HEK293 (cell line): Measurements from ENCODE around the gene NPPB.

Experiments used
- CTCF ChIA-PET: fragments of 350-600 bp; formaldehyde crosslinking; extraction: SDS; loops from one replicate; lab custom pipeline; 2021; ENCODE audit warnings: antibody characterized with exemption; lab: Yijun Ruan, JAX
- POLR2A ChIA-PET: fragments of 300-600 bp; formaldehyde crosslinking; extraction: SDS; loops from one replicate; lab custom pipeline; 2020; ENCODE audit warnings: antibody characterized with exemption, inconsistent platforms; lab: Yijun Ruan, JAX
- H3K27ac ChIP-seq: fragments of 200-500 bp; sonication (Bioruptor generic); 2 replicates; pipeline ENCODE4 v1.5.1; 2014; ENCODE audit warnings: low read depth, low read length, control low read depth, inconsistent platforms; ENCODE audit errors: extremely low read depth
- H3K36me3 ChIP-seq, 2 experiments: fragments of 200-500 bp in 1 of 2; sonication (Bioruptor generic) in 1 of 2; 1 replicate in 1 of 2; 2 replicates in 1 of 2; pipeline ENCODE4 v1.5.1; 2014 to 2017; ENCODE audit warnings: inconsistent platforms in 2 of 2, low read length in 2 of 2; ENCODE audit not compliant: control insufficient read depth in 2 of 2, insufficient read depth in 1 of 2
- H3K4me1 ChIP-seq: fragments of 200-500 bp; sonication (Bioruptor generic); 2 replicates; pipeline ENCODE4 v1.5.1; 2014; ENCODE audit warnings: mild to moderate bottlenecking, low read length, inconsistent platforms; ENCODE audit not compliant: control insufficient read depth, insufficient read depth
- H3K4me3 ChIP-seq: 2 replicates; pipeline ENCODE4 v1.5.1; 2011; ENCODE audit warnings: low read depth, mild to moderate bottlenecking, control low read depth, low read length, moderate library complexity
- H3K9me3 ChIP-seq: fragments of 200-500 bp; sonication (Bioruptor generic); 2 replicates; pipeline ENCODE4 v1.5.1; 2014; ENCODE audit warnings: low read depth, low read length, inconsistent platforms; ENCODE audit not compliant: control insufficient read depth, insufficient read depth
- EGR2 ChIP-seq: fragments of 450-650 bp; formaldehyde crosslinking; IDR thresholded peaks from 2 replicates; pipeline ENCODE4 v1.5.1; 2016; ENCODE audit warnings: low read depth, missing biosample characterization, missing genetic modification characterization
- KLF10 ChIP-seq: fragments of 450-650 bp; IDR thresholded peaks from 2 replicates; pipeline ENCODE4 v1.5.1; 2018; ENCODE audit warnings: missing biosample characterization, mild to moderate bottlenecking, missing genetic modification characterization
- REPIN1 ChIP-seq: fragments of 450-650 bp; formaldehyde crosslinking; IDR thresholded peaks from 2 replicates; pipeline ENCODE4 v1.5.1; 2017; ENCODE audit warnings: missing biosample characterization, missing genetic modification characterization, low read depth
- TCF7L2 ChIP-seq: IDR thresholded peaks from 2 replicates; pipeline ENCODE4 v1.6.1; 2011; ENCODE audit warnings: low read depth, mild to moderate bottlenecking, inconsistent platforms, low read length, moderate library complexity, borderline replicate concordance
- WT1 ChIP-seq: fragments of 450-650 bp; formaldehyde crosslinking; IDR thresholded peaks from 2 replicates; pipeline ENCODE4 v1.5.1; 2016; ENCODE audit warnings: missing biosample characterization, missing genetic modification characterization
- ZBTB1 ChIP-seq: fragments of 450-650 bp; formaldehyde crosslinking; IDR thresholded peaks from 2 replicates; pipeline ENCODE4 v1.5.1; 2016; ENCODE audit warnings: missing biosample characterization, missing genetic modification characterization
- ZBTB21 ChIP-seq: fragments of 450-650 bp; formaldehyde crosslinking; IDR thresholded peaks from 2 replicates; pipeline ENCODE4 v1.5.1; 2017; ENCODE audit warnings: missing biosample characterization, missing genetic modification characterization
- ZFHX2 ChIP-seq: fragments of 450-650 bp; formaldehyde crosslinking; conservative IDR thresholded peaks from 2 replicates; pipeline ENCODE4 v1.5.1; 2016; ENCODE audit warnings: missing biosample characterization, missing genetic modification characterization
- ZNF2 ChIP-seq: fragments of 450-650 bp; formaldehyde crosslinking; IDR thresholded peaks from 2 replicates; pipeline ENCODE4 v1.5.1; 2016; ENCODE audit warnings: missing biosample characterization, missing genetic modification characterization
- ZNF211 ChIP-seq: fragments of 450-650 bp; formaldehyde crosslinking; IDR thresholded peaks from 2 replicates; pipeline ENCODE4 v1.5.1; 2016; ENCODE audit warnings: low read depth, missing biosample characterization, missing genetic modification characterization
- ZNF223 ChIP-seq: fragments of 450-650 bp; formaldehyde crosslinking; IDR thresholded peaks from 2 replicates; pipeline ENCODE4 v1.5.1; 2016; ENCODE audit warnings: missing biosample characterization, missing genetic modification characterization
- ZNF311 ChIP-seq: fragments of 450-650 bp; formaldehyde crosslinking; IDR thresholded peaks from 2 replicates; pipeline ENCODE4 v1.5.1; 2017; ENCODE audit warnings: missing biosample characterization, missing genetic modification characterization, borderline replicate concordance
- ZNF416 ChIP-seq: fragments of 450-650 bp; formaldehyde crosslinking; IDR thresholded peaks from 2 replicates; pipeline ENCODE4 v1.5.1; 2016; ENCODE audit warnings: missing biosample characterization, missing genetic modification characterization
- ZNF423 ChIP-seq: fragments of 450-650 bp; formaldehyde crosslinking; IDR thresholded peaks from 2 replicates; pipeline ENCODE4 v1.5.1; 2016; ENCODE audit warnings: missing biosample characterization, missing genetic modification characterization
- ZNF426 ChIP-seq: fragments of 450-650 bp; formaldehyde crosslinking; IDR thresholded peaks from 2 replicates; pipeline ENCODE4 v1.5.1; 2017; ENCODE audit warnings: missing biosample characterization, missing genetic modification characterization, mild to moderate bottlenecking, inconsistent platforms, moderate library complexity
- ZNF571 ChIP-seq: fragments of 450-650 bp; formaldehyde crosslinking; IDR thresholded peaks from 2 replicates; pipeline ENCODE4 v1.5.0; 2017; ENCODE audit warnings: missing biosample characterization, missing genetic modification characterization
- ZNF654 ChIP-seq: fragments of 450-650 bp; formaldehyde crosslinking; IDR thresholded peaks from 2 replicates; pipeline ENCODE4 v1.5.1; 2016; ENCODE audit warnings: low read depth, missing biosample characterization, missing genetic modification characterization
- ZNF707 ChIP-seq: fragments of 450-650 bp; formaldehyde crosslinking; IDR thresholded peaks from 2 replicates; pipeline ENCODE4 v1.5.1; 2016; ENCODE audit warnings: missing biosample characterization, missing genetic modification characterization
- ZNF791 ChIP-seq: fragments of 450-650 bp; formaldehyde crosslinking; IDR thresholded peaks from 2 replicates; pipeline ENCODE4 v1.5.1; 2016; ENCODE audit warnings: missing biosample characterization, missing genetic modification characterization
- TF ChIP-seq, protein P1 (sequence below): fragments of 450-650 bp; formaldehyde crosslinking; IDR thresholded peaks from 2 replicates; pipeline ENCODE4 v1.5.1; 2017; ENCODE audit warnings: missing biosample characterization, missing genetic modification characterization
- TF ChIP-seq, protein P2 (sequence below): fragments of 450-650 bp; formaldehyde crosslinking; IDR thresholded peaks from 2 replicates; pipeline ENCODE4; 2016; ENCODE audit warnings: missing biosample characterization, missing genetic modification characterization
- TF ChIP-seq, protein P3 (sequence below): fragments of 450-650 bp; formaldehyde crosslinking; IDR thresholded peaks from 2 replicates; pipeline ENCODE4 v1.5.1; 2016; ENCODE audit warnings: missing biosample characterization, missing genetic modification characterization
- TF ChIP-seq, protein P4 (sequence below): fragments of 450-650 bp; formaldehyde crosslinking; IDR thresholded peaks from 2 replicates; pipeline ENCODE4 v1.5.1; 2016; ENCODE audit warnings: missing biosample characterization, missing genetic modification characterization
- TF ChIP-seq, protein P5 (sequence below): fragments of 450-650 bp; formaldehyde crosslinking; IDR thresholded peaks from 2 replicates; pipeline ENCODE4 v1.5.1; 2016; ENCODE audit warnings: missing biosample characterization, missing genetic modification characterization
- TF ChIP-seq, protein P6 (sequence below): fragments of 450-650 bp; formaldehyde crosslinking; IDR thresholded peaks from 2 replicates; pipeline ENCODE4 v1.5.1; 2016; ENCODE audit warnings: missing biosample characterization, missing genetic modification characterization

NPPB gene

DNA sequence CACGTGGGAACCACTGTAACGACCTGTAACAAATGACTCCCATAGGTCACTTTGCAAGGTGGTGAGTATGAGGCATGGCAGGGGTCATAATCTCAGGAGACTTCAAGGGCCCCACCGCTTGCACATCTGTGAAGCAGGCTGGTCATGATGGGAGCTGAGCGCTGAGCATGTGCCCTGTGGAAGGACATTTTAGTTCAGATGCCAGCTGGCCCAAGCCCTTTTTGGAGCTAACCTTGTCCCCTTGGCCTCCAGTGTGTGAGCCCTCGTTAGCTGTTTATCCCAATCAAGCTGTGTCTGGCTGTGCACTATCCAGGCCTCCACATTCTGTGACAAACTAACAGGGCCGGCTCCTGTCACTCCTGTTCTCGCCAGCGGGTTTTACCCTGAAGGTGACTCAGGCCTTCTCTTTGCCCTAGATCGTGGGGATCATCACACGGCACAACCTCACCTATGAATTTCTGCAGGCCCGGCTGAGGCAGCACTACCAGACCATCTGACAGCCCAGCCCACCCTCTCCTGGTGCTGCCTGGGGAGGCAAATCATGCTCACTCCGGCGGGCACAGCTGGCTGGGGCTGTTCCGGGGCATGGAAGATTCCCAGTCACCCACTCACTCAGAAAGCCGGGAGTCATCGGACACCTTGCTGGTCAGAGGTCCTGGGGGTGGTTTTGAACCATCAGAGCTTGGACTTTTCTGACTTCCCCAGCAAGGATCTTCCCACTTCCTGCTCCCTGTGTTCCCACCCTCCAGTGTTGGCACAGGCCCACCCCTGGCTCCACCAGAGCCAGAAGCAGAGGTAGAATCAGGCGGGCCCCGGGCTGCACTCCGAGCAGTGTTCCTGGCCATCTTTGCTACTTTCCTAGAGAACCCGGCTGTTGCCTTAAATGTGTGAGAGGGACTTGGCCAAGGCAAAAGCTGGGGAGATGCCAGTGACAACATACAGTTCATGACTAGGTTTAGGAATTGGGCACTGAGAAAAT is 18.7 kb downstream of the NPPB start (continued):
- TF ChIP-seq, protein P1, sequence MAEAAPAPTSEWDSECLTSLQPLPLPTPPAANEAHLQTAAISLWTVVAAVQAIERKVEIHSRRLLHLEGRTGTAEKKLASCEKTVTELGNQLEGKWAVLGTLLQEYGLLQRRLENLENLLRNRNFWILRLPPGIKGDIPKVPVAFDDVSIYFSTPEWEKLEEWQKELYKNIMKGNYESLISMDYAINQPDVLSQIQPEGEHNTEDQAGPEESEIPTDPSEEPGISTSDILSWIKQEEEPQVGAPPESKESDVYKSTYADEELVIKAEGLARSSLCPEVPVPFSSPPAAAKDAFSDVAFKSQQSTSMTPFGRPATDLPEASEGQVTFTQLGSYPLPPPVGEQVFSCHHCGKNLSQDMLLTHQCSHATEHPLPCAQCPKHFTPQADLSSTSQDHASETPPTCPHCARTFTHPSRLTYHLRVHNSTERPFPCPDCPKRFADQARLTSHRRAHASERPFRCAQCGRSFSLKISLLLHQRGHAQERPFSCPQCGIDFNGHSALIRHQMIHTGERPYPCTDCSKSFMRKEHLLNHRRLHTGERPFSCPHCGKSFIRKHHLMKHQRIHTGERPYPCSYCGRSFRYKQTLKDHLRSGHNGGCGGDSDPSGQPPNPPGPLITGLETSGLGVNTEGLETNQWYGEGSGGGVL (tag by site-specific recombination) = no peak
- TF ChIP-seq ZNF416 (tag by site-specific recombination) = no peak

DNA sequence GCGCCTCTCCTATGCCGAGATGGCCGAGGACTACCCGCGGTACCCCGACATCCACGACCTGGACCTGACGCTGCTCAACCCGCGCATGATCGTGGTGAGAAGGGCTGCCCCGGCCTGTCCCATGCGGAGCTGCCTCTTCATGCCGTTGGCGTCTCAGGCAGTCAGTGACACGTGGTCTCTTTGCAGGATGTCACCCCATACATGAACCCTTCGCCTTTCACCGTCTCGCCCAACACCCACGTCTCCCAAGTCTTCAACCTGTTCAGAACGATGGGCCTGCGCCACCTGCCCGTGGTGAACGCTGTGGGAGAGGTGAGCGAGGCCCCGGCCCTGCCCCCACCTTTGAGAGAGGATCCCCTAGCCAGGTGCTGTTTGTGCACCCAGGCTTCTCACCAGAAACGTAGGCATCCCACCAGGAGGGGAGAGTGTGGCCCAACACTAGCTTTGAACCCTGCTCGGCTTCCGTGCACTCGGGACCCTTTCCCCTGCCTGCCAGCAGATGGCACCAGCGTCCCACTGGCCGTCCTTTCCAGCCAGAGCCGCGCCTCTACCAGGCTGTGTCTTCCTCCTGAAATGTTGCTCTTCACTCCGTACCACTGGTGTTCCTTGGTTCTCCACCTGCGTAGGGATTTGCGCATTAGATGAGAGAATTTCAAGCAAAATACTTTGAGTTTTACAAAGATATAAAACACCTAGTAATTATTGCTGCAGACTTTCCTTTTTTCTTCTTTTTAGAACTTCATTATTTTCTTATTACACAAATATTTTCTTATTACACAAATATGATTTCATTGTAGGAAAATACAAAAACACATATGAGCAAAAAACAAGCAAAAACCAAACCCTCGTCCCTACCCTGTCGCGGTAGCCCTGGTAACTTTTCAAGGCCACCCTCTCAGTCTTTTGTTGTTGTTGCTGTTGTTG is 20.1 kb downstream of the NPPB start:
- Histone ChIP-seq H3K27ac (no peak overlapping the region), H3K36me3 (peaks cover 5 to 97% of the 10 kb centered on the region in 2 experiments; a peak in 2 of 3 replicates), H3K4me3 (no peak overlapping the region), H3K4me1 (no peaks in the 10 kb centered on the region), H3K9me3 (no peaks in the 10 kb centered on the region)
- ChIA-PET CTCF (interaction anchor here (0.6 to 12.5 kb wide), 29 partner anchors 10 to 702 kb away, joined by 3 to 114 read pairs (median 3); no protein-coding TSS in a partner anchor), POLR2A (interaction anchor here (0.6 to 2.1 kb wide), 2 partner anchors 70 to 489 kb away, joined by 5 to 21 read pairs; no protein-coding TSS in a partner anchor)
- TF ChIP-seq WT1 (tag by site-specific recombination) (no peak), ZNF707 (no peak), TCF7L2 (no peak), ZNF654 (tag by site-specific recombination) (peak; percentile 84), ZNF426 (no peak), ZBTB21 (tag by site-specific recombination) (no peak), REPIN1 (no peak), ZFHX2 (0 out of 2 replicates have a peak, but pooled peaks have one; percentile 8), ZNF311 (tag by site-specific recombination) (no peak), ZNF223 (no peak), KLF10 (tag by site-specific recombination) (no peak), ZNF423 (tag by site-specific recombination) (no peak), ZNF2 (tag by site-specific recombination) (peak; percentile 44; the same call in 1 of the 2 replicates), ZBTB1 (no peak), ZNF791 (tag by site-specific recombination) (no peak), EGR2 (tag by site-specific recombination) (no peak), ZNF211 (tag by site-specific recombination) (no peak), ZNF571 (tag by site-specific recombination) (no peak)
- TF ChIP-seq, protein P2, sequence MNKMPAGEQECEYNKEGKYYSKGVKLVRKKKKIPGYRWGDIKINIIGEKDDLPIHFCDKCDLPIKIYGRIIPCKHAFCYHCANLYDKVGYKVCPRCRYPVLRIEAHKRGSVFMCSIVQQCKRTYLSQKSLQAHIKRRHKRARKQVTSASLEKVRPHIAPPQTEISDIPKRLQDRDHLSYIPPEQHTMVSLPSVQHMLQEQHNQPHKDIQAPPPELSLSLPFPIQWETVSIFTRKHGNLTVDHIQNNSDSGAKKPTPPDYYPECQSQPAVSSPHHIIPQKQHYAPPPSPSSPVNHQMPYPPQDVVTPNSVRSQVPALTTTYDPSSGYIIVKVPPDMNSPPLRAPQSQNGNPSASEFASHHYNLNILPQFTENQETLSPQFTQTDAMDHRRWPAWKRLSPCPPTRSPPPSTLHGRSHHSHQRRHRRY (tag by site-specific recombination) = no peak
- TF ChIP-seq, protein P3, sequence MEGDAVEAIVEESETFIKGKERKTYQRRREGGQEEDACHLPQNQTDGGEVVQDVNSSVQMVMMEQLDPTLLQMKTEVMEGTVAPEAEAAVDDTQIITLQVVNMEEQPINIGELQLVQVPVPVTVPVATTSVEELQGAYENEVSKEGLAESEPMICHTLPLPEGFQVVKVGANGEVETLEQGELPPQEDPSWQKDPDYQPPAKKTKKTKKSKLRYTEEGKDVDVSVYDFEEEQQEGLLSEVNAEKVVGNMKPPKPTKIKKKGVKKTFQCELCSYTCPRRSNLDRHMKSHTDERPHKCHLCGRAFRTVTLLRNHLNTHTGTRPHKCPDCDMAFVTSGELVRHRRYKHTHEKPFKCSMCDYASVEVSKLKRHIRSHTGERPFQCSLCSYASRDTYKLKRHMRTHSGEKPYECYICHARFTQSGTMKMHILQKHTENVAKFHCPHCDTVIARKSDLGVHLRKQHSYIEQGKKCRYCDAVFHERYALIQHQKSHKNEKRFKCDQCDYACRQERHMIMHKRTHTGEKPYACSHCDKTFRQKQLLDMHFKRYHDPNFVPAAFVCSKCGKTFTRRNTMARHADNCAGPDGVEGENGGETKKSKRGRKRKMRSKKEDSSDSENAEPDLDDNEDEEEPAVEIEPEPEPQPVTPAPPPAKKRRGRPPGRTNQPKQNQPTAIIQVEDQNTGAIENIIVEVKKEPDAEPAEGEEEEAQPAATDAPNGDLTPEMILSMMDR (tag by site-specific recombination) = peak; percentile 95
- TF ChIP-seq, protein P4, sequence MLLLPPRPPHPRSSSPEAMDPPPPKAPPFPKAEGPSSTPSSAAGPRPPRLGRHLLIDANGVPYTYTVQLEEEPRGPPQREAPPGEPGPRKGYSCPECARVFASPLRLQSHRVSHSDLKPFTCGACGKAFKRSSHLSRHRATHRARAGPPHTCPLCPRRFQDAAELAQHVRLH (tag by site-specific recombination) = no peak
- TF ChIP-seq, protein P5, sequence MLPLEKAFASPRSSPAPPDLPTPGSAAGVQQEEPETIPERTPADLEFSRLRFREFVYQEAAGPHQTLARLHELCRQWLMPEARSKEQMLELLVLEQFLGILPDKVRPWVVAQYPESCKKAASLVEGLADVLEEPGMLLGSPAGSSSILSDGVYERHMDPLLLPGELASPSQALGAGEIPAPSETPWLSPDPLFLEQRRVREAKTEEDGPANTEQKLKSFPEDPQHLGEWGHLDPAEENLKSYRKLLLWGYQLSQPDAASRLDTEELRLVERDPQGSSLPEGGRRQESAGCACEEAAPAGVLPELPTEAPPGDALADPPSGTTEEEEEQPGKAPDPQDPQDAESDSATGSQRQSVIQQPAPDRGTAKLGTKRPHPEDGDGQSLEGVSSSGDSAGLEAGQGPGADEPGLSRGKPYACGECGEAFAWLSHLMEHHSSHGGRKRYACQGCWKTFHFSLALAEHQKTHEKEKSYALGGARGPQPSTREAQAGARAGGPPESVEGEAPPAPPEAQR (tag by site-specific recombination) = no peak
- TF ChIP-seq, protein P6, sequence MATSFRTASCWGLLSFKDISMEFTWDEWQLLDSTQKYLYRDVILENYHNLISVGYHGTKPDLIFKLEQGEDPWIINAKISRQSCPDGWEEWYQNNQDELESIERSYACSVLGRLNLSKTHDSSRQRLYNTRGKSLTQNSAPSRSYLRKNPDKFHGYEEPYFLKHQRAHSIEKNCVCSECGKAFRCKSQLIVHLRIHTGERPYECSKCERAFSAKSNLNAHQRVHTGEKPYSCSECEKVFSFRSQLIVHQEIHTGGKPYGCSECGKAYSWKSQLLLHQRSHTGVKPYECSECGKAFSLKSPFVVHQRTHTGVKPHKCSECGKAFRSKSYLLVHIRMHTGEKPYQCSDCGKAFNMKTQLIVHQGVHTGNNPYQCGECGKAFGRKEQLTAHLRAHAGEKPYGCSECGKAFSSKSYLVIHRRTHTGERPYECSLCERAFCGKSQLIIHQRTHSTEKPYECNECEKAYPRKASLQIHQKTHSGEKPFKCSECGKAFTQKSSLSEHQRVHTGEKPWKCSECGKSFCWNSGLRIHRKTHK (tag by site-specific recombination) = no peak
